OCI-M2 (cell line): ENCODE measurements around the gene PTPN1.

Experiments
- DNase-seq: peaks from one replicate; lab custom pipeline; 2025; ENCODE audit not compliant: unreplicated experiment; lab: John Stamatoyannopoulos, UW

PTPN1 gene

GRCh38 chr20:50510706-50511542 is 741 bp downstream of the PTPN1 start:
- no peak for DNase-seq

GRCh38 chr20:50512323-50512722 is 2.1 kb downstream of the PTPN1 start:
- DNase-seq: no peak

DNA sequence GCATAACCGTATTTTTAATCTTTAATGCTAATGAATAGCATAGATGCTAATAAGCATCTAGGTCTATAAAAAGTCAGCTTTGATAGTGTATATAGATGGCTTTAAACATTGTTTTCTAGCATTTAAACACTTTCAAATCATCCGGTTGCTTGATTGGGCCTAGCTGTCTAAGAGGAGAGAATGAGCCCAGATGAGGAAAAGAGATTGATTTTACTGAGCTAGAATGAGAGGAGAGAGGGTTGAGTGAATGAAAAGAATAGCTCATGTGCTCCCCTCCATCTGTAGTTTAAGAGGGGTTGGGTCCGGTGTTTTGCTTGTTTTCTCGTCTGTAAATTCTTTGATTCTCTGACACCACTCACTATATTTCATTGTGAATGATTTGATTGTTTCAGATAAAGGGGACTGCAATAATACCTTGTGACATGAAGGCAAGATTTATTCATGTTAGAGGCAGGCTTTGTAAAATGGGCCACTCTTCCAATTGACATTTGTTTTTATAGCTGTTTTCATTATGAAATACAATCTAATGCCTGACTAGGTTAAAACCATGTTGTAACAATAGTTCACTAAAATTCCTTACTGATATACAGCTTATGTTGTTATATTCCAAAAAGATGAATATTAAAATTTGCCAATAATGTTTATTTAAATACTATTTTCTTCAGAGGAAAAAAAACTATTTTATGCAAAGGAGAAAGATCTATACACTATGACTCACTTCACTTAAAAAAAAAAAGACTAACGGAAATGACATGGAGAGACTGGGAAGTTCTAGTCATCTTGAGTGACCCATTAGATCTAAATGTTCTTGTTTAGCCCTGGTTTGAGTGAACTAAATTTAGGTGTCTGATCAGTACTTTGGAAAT is 3.2 kb downstream of the PTPN1 start:
- DNase-seq: no peak

GRCh38 chr20:50514035-50514337 is 3.8 kb downstream of the PTPN1 start:
- no peak for DNase-seq

- no peak for DNase-seq
Observed at GRCh38 chr20:50514750-50515149, 4.6 kb downstream of the PTPN1 start.

GRCh38 chr20:50515471-50516106 is 5.4 kb downstream of the PTPN1 start:
- DNase-seq: no peak

DNA sequence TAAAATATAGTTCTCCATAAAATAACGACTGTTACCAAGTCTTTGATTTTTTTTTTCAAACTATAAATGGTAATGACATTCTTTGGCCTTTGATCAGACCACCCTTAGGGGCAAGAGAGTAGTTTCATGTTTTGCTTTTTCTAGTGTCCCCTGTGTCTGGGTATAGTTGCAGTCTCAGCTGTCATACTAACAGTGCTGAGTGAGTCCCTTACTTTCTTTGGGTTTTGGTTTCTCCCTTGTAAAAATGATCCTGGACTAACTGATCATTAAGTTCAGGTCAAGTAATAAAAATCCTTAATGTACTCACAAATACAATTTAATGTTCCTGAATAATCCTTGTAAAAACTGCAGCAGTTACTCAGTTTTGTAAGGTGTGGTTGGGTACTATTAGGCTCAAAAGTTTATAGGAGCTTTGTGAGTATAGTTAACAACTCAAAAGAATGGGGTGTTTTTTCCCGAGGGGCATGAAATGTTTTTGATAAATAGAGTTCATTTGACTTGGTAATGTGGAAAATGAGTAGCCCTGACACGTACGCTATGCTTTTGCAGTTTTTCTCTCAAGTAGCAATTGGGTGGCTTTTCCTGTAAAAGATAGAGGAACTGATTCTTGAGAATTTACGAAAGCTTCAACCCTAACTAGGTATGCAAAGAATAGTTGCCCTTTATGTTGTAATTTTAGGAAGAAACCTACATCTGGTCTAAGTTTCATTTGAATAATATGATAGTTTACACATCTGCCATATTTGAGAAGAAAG is 6.2 kb downstream of the PTPN1 start:
- no peak for DNase-seq

DNA sequence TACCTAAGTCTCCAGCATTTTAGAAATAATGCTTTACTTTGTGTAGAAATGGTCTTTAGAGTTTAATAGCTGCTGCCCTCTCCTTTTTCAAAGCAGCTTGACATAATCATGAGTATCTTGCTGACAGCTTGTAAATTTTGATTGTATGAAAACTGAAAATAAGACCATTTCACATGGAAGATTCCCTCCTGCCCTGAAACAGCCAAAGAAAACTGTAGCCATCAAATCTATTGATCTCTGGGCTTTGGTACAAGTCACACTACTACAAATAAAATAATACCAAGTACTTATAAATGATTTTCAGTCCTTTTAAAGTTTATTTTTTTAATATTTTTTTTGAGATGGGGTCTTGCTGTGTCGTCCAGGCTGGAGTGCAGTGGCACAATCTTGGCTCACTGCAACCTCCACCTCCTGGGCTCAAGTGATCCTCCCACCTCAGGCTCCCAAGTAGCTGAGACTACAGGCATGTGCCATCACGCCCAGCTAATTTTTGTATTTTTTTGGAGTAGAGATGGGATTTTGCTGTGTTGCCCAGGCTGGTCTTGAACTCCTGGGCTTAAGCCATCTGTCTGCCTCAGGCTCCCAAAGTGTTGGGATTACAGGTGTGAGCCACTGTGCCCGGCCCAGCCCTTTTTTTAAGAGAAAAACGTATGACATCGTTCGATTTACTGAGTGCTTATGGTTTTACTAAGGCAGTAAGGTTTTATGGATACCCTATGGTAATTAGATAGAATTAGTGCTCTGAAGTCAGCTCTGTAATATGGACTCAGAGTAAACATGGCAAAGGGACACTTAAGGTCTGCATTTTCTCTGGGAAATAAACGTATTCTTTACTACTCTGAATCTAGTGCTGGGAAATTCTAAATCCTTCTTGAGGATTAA is 7.0 kb downstream of the PTPN1 start:
- DNase-seq: no peak

DNA sequence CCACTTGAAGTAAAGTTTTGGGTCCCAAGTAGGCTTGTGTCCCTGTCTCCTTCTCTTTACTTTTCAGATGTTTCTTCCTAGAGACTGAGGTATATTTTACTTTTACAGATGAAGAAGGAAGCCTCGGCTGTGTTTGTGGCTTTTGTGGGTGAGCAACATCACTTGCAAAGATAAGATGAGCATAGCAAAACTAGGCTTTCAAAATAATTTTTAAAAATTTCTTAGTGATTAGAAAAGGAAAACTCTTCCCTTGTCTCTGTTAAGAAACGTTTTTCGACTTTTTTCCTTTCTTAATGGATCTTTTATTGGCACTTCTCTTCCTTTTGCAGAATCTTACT is 7.6 kb downstream of the PTPN1 start:
- no peak for DNase-seq

GRCh38 chr20:50518270-50518721 is 8.1 kb downstream of the PTPN1 start:
- no peak for DNase-seq

- DNase-seq: no peak
Observed at GRCh38 chr20:50519036-50519762, 9.0 kb downstream of the PTPN1 start.

GRCh38 chr20:50520222-50520880 is 10.2 kb downstream of the PTPN1 start:
- DNase-seq: no peak

GRCh38 chr20:50521221-50522052 is 11.3 kb downstream of the PTPN1 start:
- DNase-seq: no peak

- DNase-seq: peak; percentile 40
Observed at GRCh38 chr20:50522053-50522674, 12.0 kb downstream of the PTPN1 start.

- no peak for DNase-seq
Observed at GRCh38 chr20:50523552-50524167, 13.5 kb downstream of the PTPN1 start.

DNA sequence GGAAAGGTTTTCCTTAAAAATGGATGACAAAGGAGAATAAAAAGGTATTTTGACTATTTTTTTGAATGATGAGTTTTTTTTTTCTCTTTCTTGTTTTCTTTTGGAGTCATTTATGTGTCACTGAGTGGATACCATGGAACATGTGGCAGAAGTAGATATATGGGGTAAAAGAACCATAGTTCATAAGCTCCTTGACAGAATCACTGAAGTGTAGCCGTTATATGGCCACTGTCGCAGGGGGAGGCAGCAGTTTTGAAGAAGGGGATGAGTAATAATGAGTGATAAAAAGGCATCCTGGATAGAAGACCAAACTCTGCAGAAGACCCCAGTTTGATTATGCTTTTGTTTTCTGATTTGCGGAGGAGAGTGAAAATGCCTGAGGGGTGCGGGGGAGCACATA is 15.5 kb downstream of the PTPN1 start:
- DNase-seq: no peak

GRCh38 chr20:50526403-50526989 is 16.3 kb downstream of the PTPN1 start:
- no peak for DNase-seq
